T-helper 1 cell treated with Interleukin-12 subunit alpha and Interleukin-12 subunit beta and Interleukin-4 antibody, amounts not matched to agents 30 μg/mL and 1 μg/mL, for 36 hours (primary cell): Measurements from ENCODE around the gene ZNF747.
"Not testable (repeated sequence)": the region's sequence is repeated elsewhere in the genome, so short reads cannot be mapped to it uniquely, and the experiment has no call there.

ENCODE experiments used
- H3K27ac Mint-ChIP-seq: one replicate; pipeline ENCODE4 v1.8.0; 2021; ENCODE audit warnings: mild to moderate bottlenecking, mixed read lengths
- H3K27me3 Mint-ChIP-seq: one replicate; pipeline ENCODE4 v1.8.0; 2021; ENCODE audit warnings: low read depth, mixed read lengths
- H3K36me3 Mint-ChIP-seq: one replicate; pipeline ENCODE4 v1.8.0; 2021; ENCODE audit warnings: low read depth, mixed read lengths
- H3K4me1 Mint-ChIP-seq: one replicate; pipeline ENCODE4 v1.8.0; 2021; ENCODE audit warnings: low read depth, mixed read lengths
- H3K4me3 Mint-ChIP-seq: one replicate; pipeline ENCODE4 v1.8.0; 2021; ENCODE audit warnings: mild to moderate bottlenecking, moderate library complexity, mixed read lengths
- H3K9me3 Mint-ChIP-seq: one replicate; pipeline ENCODE4 v1.8.0; 2021; ENCODE audit warnings: mixed read lengths

Gene ZNF747

DNA sequence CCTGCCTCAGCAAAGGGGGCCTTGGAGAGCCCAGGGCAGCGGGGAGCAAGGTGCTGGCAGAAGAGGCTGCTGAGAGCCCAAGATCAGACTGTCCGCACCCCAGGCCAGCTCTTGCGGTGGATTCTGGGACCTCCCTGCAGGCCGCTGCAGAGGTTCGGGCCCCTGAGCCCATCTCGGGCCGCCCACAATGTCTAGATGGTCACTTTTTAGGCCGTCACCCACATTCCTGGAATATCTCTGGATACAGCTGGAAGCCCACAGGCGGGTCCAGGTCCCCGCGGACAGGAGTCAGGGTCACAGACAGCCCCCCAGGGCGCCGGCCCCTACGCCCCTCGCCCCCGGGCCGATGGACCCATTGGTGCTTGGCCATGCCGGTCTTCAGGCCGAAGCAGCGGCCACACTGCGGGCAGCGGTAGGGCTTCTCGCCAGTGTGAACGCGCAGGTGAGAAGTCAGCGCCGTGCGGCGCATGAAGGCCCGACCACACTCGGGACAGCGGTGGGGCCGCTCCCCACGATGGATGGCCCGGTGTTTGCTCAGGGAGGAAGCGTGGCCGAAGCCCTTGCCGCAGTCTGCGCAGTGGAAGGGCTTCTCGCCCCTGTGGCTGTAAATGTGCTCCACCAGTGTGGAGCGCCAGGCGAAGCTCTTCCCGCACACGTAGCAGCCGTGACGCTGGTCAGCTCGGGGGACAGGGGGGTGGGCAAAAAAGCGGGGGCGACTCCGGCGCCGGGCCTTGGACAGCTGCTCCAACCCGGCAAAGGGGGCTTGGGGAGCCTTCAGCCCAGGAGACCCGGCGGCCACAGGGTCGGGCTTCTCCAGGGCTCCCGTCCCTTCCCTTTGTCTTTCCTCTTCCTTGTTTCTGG lies 2.1 kb downstream of the ZNF747 start:
- no peak overlapping the region for H3K27ac Mint-ChIP-seq
- no peaks in the 10 kb centered on the region for H3K9me3 Mint-ChIP-seq
- peaks cover 41% of the 10 kb centered on the region for H3K4me1 Mint-ChIP-seq
- peaks cover 15% of the 10 kb centered on the region for H3K36me3 Mint-ChIP-seq
- no peak overlapping the region for H3K4me3 Mint-ChIP-seq
- no peaks in the 10 kb centered on the region for H3K27me3 Mint-ChIP-seq

DNA sequence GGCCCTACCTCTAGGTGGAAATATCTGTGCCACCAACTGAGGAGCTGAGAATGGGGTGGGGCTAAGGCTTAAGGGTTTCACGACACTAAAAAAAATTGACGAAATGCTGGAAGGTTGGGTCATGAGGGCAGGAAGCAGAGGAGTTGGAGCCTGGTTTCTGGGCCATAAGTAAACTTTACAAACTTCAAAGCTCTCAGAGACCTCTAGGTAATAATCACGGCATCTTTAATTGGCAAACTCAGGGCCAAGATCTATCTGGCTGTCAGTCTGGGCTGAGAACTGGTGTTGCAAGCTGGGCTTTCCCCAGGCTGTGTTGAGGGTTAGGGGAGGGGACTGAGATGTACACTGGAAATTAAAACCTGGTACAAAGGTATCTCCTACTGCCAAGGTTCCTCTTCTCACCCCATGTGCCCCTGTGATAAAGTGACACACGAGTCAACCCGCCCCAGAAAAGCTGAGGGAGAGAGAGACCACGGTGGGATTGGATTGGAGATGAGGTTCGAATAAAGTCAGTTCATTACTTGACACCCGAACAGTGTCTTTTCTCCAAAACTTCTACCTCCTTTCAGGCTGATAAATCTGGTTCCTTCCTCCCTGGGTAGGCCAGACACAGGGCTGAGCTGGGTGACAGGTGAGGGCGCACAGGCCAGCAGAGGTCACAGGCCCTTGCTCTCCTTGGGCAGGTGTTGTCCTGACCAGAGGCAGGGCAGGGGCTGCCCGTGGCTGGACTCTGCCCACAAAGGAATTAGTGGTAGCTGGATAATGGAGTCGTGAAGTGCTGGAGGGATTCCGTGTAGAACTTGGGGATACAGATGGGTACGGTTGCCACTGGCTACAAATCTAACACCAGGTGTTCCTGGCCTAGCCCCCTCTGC lies 4.3 kb downstream of the ZNF747 start:
- Mint-ChIP-seq H3K9me3 (no peaks in the 10 kb centered on the region), H3K27ac (peak overlapping the region; percentile 6), H3K4me3 (no peak overlapping the region), H3K36me3 (peaks cover 15% of the 10 kb centered on the region), H3K27me3 (no peaks in the 10 kb centered on the region), H3K4me1 (peaks cover 34% of the 10 kb centered on the region)

DNA sequence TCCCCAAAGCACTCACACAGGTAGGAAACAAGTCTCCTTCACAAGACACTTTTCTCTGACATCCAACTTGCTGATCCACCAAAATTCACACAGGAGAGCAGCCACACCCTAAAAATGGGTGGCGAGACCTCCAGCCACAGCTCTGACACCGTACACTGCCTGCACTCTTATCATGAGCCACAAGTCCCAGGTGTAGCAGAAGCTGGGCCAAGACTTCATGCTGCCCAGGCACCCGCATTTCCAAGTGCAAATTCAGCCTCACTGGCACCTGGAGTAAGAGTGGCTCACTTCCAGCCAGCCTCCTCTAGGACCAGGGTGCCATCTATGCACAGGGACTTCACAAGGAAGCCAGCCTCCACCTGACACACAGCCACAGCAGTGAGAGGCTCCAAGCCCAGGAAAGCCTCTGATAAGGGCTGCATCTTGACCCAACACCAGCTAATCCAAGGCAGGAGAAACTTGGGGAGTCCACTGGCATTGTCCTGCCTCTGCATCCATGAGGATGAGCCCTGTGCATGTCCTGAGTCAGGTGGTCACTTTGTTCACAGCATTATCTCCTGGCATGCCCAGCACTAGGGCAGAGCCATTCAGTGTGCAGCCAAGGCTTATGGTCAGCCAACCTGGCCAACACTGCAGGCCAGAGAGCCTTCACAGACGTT lies 5.7 kb downstream of the ZNF747 start:
- Mint-ChIP-seq H3K4me3 (no peak overlapping the region), H3K36me3 (peaks cover 10% of the 10 kb centered on the region), H3K4me1 (peaks cover 28% of the 10 kb centered on the region), H3K9me3 (no peaks in the 10 kb centered on the region), H3K27me3 (no peaks in the 10 kb centered on the region), H3K27ac (no peak overlapping the region)

DNA sequence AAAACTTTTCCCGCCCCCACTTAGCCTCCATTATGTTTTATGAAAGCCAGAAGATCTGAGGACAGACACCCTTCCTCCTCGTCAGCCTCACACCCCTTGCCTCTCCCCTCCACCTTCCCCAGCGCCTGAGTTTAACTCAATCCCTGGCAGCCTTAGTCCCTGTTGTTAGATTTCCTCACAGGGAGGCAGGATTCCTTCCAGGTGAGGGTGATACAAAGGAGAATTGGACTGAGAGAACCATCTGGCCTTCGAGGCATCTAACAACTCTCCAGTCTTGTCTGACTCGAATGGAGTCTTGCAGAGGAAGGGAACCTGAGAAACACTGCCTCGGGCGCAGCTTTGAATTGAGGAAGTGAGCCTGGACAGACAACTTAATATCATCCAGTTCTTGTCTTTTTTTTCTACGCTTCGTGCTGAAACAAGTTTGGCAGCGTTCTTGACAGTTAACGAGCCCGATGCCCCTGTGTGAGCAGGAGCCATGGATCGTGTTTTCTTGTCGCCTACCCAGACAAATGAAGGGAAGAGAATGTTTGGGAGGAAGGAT lies 7.0 kb downstream of the ZNF747 start:
- Mint-ChIP-seq H3K4me1 (peaks cover 23% of the 10 kb centered on the region), H3K27me3 (no peaks in the 10 kb centered on the region), H3K4me3 (peak overlapping the region; percentile 74), H3K27ac (peak overlapping the region; percentile 78), H3K36me3 (peaks cover 7% of the 10 kb centered on the region), H3K9me3 (no peaks in the 10 kb centered on the region)

DNA sequence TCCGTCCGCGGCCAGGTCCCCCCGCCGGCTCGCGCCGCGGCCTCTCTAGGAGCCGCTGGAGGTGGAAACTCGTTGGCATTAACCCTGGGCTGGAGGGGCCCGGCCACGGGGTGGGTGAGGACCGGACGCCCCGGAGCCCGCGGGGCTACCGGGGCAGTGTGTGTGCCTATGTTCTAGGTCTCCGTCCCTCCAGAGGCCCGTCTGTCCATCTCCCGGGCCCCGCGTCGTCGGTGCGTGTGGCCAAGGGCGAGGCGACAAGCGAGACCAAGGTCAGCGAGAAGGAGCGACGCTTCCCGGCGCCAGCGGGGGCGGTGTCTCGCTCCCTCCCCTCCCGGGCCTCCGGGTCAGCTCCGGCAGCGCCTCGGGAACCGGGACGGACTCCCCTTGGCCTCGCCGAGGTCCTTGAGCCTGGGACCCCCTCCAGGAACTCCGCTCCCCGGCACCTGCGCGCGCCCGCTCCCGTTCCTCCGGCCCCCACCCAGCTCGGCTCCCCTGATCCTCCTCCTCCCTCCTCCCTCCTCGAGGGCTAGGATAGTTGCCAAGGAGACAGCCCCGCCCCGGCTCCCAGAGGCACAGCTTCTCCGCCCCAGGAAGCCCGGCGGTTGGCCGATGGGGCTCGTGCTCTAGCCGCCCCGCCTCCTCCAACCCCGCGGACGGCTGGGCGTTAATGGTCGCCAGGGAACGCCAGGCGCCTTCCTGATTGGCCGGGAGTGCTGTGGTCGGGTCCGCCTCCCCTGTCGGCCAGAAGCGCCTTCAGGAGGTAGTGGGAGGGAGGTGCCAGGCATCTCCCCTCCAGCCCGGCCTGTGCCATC lies 7.6 kb downstream of the ZNF747 start:
- Mint-ChIP-seq H3K4me3 (peak overlapping the region; percentile 74), H3K4me1 (peaks cover 23% of the 10 kb centered on the region), H3K27ac (peak overlapping the region; percentile 78), H3K36me3 (peaks cover 14% of the 10 kb centered on the region), H3K9me3 (no peaks in the 10 kb centered on the region), H3K27me3 (no peaks in the 10 kb centered on the region)

DNA sequence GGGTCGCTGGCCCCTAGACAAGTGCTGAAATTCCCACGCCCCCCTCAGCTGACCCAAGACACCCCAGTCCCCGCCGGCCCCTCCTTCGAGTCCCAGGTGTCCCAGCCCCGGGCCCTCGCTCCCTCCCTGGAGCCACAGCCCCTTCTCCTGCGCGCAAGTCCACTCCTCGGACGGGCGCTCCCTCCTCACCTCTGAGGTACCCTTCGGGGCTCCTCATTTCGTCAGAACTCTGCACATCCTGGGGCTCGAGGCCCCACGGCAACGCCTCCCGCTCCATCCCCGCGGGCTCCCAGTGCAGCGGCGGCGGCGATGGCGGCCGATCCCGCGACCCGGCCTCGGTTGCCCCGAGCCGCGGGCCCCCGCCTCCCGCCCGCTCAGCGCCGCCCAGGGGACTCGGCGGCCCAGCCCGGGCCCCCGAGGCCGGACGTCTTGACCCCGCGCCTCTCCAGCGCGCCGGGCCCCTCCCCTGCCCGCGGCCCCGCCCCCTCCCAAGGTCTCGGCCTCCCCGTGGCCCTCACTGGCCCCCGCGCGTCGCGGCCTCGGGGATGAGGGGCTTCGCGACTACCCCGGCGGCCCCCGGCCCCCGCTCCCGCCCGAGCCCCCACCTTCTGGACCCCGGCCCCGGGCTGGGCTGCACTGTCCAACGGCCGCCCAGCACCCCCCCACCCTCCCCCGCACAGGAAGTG lies 8.4 kb downstream of the ZNF747 start, which contains the start of gene ZNF768:
TSS of gene ZNF768 (minus strand) at position 430 of the 686 bp plus-strand sequence. CDS start at position 277, 153 bp downstream.
- Mint-ChIP-seq H3K27ac (peak within 1 kb of the TSS; percentile 78), H3K4me3 (peak within 1 kb of the TSS; percentile 77), H3K4me1 (peaks cover 22% of the 10 kb centered on the region), H3K27me3 (no peaks in the 10 kb centered on the region), H3K36me3 (peaks cover 18% of the 10 kb centered on the region), H3K9me3 (no peaks in the 10 kb centered on the region)

DNA sequence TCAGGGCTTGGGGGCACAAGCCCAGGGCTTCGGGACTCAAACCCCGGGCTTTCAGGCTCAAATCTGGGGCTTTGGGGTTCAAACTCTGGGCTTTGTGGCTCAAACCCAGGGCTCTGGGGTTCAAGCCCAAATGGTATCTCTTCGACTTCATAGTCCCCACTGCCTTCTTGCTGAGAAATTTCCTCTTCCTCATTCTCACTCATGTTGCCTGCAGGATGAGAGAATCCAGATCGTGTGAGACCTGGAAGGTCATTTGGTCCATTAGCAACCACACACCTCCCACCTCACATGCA lies 8.9 kb downstream of the ZNF747 start:
- H3K4me1 Mint-ChIP-seq: peaks cover 22% of the 10 kb centered on the region
- peak overlapping the region; percentile 65 for H3K27ac Mint-ChIP-seq
- no peaks in the 10 kb centered on the region for H3K27me3 Mint-ChIP-seq
- no peaks in the 10 kb centered on the region for H3K9me3 Mint-ChIP-seq
- H3K4me3 Mint-ChIP-seq: peak overlapping the region; percentile 77
- peaks cover 15% of the 10 kb centered on the region for H3K36me3 Mint-ChIP-seq

DNA sequence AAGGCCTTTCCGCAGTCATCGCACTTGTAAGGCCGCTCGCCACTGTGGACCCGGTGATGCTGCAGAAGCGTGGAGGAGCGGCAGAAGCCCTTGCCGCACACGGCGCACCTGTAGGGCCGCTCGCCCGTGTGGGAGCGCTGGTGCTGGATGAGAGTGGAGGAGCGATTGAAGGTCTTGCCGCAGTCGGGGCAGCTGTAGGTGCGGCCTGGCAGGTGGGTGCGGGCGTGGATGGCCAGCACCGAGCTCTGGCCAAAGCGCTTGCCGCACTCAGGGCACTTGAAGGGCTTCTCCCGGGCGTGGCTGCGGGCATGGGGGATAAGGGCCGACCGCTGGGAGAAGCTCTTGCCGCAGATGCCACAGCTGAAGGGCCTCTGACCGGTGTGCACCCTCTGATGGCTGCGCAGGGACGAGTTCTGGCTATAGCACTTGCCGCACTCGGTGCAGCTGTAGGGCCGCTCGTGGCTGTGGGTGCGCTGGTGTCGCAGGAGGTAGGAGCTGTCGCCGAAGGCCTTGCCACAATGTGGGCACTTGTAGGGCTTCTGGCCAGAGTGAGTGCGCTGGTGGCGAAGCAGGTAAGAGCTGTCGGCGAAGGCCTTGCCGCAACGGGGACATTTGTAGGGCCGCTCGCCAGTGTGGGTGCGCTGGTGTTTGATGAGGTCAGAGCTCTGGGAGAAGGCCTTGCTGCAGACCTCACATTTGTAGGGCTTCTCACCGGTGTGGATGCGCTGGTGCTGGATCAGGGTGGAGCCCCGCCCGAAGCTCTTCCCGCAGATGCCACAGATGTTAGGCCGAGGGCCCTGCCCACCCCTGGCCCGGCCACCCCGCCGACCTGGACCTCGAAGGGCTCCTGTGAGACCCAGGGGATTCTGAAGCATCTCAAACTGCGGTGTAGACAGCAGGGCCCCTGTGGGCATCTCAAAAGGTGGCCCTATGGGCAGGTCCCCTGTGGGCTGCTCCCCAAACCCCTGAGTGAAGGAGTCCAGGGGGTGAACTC lies 9.8 kb downstream of the ZNF747 start:
- Mint-ChIP-seq H3K4me3 (peak overlapping the region; percentile 44), H3K27ac (no peak overlapping the region), H3K36me3 (peaks cover 17% of the 10 kb centered on the region), H3K9me3 (no peaks in the 10 kb centered on the region), H3K27me3 (no peaks in the 10 kb centered on the region), H3K4me1 (peaks cover 17% of the 10 kb centered on the region)

DNA sequence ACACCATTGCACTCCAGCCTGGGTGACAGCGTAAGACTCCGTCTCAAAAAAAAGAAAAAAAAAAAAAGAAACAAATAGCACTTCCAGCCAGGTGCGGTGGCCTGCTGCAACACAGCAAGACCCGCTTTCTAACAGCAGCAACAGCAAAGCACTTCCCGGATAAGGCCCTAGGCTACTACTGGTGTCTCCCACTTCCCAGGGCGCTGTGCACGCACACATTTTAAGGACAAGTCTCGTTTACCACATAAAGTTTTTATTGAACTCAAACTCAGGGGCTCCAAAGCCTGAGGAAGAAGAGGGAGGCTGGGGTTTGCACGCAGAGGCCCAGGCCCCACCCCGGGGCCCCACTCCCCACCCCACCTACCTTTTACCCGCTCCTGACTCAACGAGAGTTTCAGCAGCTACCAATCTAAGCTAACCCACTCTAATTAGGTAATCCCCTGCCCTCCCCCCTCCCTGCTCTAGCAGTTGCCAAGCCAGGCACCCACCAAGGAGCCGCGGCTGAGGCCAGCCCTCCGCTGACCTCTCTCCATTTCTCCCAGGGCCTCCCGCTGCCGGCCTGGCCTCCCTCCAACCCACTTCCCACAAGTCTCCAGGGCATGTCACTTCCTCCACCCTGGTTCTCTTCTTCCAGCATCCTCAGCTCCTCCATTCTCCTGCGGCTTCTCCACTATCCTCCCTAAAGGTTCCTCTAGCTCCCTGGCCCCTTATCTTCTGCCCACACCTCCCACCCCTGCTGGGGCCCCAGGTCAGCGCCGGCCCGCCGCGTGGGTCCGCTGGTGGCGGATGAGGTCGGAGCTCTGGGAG lies 10.7 kb downstream of the ZNF747 start:
- Mint-ChIP-seq H3K27me3 (no peaks in the 10 kb centered on the region), H3K36me3 (peaks cover 26% of the 10 kb centered on the region), H3K9me3 (no peaks in the 10 kb centered on the region), H3K4me3 (no peak overlapping the region), H3K4me1 (peaks cover 21% of the 10 kb centered on the region), H3K27ac (no peak overlapping the region)

DNA sequence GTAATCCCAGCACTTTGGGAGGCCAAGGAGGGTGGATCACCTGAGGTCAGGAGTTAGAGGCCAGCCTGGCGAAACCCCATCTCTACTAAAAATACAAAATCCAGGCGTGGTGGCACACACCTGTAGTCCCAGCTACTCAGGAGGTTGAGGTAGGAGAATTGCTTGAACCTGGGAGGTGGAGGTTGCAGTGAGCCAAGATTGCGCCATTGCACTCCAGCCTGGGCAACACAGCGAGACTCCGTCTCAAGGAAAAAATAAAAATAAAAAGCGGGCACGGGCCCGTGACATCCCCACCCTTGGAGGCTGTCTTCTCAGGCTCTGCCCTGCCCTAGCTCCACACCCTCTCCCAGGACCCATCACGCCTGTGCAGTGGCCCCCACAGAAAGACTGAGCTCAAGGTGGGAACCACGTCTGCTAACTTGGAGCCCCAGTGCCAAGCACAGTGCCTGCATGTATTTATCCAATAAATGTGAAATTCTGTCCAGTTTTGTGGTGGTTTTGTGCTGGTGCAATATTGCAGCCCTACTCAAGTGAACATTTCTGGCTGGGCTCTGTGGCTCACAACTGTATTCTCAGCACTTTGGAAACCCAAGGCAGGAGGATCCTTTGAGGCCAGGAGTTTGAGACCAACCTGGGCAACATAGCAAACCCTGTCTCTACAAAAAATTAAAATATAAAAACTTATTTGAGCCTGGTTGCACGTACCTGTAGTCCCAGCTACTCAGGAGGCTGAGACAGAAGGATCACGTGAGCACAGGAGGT lies 11.8 kb downstream of the ZNF747 start:
- H3K9me3 Mint-ChIP-seq, H3K27ac Mint-ChIP-seq, H3K4me3 Mint-ChIP-seq, H3K27me3 Mint-ChIP-seq: not testable (repeated sequence)
- Mint-ChIP-seq H3K4me1 (peaks cover 16% of the 10 kb centered on the region), H3K36me3 (peaks cover 32% of the 10 kb centered on the region)

DNA sequence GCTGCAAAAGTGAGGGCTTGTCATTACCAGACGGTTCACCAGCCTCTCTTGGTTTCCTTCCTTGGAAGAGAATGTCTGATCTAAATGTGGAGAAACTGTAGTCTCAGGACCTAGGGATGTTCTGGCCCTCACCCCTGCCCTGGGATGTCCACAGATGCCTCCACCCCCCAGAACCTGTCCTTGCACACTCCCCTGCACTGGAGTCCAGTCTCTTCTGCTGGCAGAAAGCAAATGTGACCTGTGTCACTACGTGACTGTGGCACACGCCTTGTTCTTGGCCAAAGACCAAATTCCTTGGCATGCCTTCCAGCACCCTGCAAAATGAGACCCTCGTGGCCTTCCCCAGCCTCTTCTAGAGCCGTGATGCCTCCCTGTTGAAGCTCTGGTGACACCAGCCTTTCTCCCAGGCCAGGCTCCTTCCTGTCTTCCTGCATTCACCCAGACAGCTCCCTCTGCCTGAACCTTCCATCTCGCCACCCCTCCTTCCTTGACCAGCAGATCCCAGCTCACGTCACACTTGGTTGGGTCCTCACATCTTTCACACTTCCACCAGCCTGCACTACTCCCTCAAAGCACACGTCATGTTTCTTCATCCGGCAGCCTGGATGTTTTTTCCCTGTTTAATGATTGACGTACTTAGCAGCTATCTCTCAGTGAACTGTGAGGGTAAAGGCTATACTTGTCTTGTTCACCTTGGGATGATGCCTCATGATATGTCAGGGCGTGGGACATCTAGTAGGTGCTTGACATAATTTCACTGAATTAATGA lies 12.6 kb downstream of the ZNF747 start:
- Mint-ChIP-seq H3K27ac (peak overlapping the region; percentile 21), H3K36me3 (peaks cover 41% of the 10 kb centered on the region), H3K27me3 (no peaks in the 10 kb centered on the region), H3K9me3 (no peaks in the 10 kb centered on the region), H3K4me3 (no peak overlapping the region), H3K4me1 (peaks cover 8% of the 10 kb centered on the region)
